ENCODE measurements around the gene ARAP1.

Gene ARAP1

DNA sequence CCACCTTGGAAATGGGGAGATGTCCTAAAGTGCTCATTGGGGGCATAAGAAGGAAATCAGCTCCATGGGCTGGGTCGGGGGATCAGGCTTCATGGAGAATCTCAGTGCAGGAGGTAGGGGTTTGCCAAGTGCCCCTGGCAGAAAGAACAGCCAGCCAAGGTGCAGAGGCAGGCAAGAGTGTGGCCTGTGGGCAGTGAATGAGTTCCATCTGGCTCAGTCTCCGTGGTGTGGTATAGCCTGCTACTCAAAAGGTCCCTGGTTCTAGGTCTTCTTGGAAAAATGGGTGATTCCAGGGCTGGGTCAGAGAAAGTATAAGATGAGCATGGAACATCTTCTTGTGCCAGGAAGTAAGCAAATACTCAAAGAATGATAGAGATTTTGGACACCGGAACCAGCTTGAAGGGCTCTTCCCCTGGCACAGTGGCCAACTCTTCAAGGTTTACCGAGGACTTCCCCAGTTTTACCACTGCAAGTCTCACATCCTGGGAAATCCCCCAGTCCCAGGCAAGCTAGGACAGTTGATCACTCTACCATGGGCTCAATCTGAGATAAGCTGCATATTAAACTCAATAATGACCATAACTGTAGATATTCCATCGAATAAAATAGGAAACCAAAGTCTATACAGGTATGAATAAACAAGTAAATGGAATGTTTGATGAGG lies 10.6 kb upstream of the ARAP1 start:
- Mint-ChIP-seq H3K4me1 (peaks cover 22% of the 10 kb centered on the region), H3K27me3 (no peaks in the 10 kb centered on the region), H3K27ac (peak overlapping the region; percentile 26), H3K9me3 (no peaks in the 10 kb centered on the region), H3K36me3 (peaks cover 4% of the 10 kb centered on the region), H3K4me3 (no peak overlapping the region)
- DNase-seq (ENCODE audit: low spot score in 2 of 2) (no peak), ATAC-seq (ENCODE audit: low read depth) (peak; percentile 96)

GRCh38 chr11:72760539-72761405 lies 8.6 kb upstream of the ARAP1 start:
- H3K9me3 Mint-ChIP-seq: no peaks in the 10 kb centered on the region
- H3K27ac Mint-ChIP-seq: no peak overlapping the region
- DNase-seq (ENCODE audit: low spot score in 2 of 2) (no peak), ATAC-seq (ENCODE audit: low read depth) (no peak)
- H3K4me3 Mint-ChIP-seq: no peak overlapping the region
- H3K36me3 Mint-ChIP-seq: peaks cover 14% of the 10 kb centered on the region
- peaks cover 22% of the 10 kb centered on the region for H3K4me1 Mint-ChIP-seq
- H3K27me3 Mint-ChIP-seq: no peaks in the 10 kb centered on the region

DNA sequence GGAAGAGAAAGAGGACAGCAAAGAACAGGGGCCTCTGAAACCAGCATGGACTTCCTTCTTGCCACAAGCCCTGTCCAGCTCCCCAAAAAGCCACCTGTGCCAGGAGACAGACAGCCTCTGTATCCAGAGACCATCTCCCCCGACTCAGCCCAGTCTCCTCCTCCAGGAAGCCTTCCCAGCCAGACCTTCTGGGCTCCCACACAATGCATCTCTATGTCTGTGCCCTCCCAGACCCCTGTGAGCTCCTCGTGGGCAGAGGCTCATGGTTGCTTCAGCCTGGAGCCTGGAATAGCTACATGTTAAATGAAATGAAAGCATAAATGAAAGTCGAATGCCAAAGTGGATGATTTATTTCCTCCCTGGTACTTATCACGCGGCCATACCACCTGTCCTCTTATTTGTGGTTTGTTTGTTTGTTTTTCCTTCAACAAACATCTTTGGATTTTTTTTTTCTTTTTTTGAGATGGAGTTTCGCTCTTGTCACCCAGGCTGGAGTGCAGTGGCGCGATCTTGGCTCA lies 7.3 kb upstream of the ARAP1 start:
- DNase-seq (ENCODE audit: low spot score in 2 of 2) (no peak), ATAC-seq (ENCODE audit: low read depth) (no peak)
- H3K27me3 Mint-ChIP-seq: no peaks in the 10 kb centered on the region
- no peaks in the 10 kb centered on the region for H3K9me3 Mint-ChIP-seq
- H3K4me3 Mint-ChIP-seq: no peak overlapping the region
- H3K4me1 Mint-ChIP-seq: peaks cover 22% of the 10 kb centered on the region
- H3K27ac Mint-ChIP-seq: peak overlapping the region; percentile 2
- peaks cover 14% of the 10 kb centered on the region for H3K36me3 Mint-ChIP-seq

DNA sequence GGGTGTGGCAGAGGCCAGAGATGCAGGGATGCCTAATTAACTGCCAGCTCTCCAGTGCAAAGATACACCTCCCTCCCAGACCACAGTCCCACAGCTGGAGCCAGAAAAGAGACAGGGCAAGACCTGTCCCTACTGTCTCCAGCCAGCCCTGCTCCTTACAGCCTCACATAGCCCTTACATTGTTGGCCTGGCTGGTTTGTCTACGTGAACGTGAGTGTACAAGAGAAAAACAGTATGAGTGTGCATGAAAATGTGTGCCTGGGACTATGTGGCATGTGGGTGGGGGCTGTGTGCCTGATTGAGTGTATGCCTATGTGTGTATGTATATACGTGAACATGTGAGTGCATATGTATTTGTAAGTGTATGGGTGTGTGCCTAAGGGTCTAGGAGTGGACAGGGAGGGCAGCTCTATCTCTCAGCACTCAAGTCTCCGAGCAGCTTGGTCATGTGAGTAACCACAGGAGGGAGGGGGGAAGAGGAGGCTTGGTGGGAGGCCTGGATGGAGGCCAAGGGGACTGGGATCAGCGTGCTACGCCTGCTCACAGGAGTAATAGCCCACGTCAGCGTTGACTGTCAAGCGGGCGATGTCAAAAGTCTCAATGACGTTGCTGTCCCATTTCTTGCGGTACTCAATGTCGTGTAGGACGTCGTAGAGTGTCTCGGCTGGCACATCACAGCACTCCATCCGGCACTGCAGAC lies 6.6 kb upstream of the ARAP1 start:
- DNase-seq (ENCODE audit: low spot score in 2 of 2) (no peak), ATAC-seq (ENCODE audit: low read depth) (no peak)
- peaks cover 22% of the 10 kb centered on the region for H3K4me1 Mint-ChIP-seq
- no peaks in the 10 kb centered on the region for H3K27me3 Mint-ChIP-seq
- no peak overlapping the region for H3K4me3 Mint-ChIP-seq
- H3K9me3 Mint-ChIP-seq: no peaks in the 10 kb centered on the region
- peak overlapping the region; percentile 2 for H3K27ac Mint-ChIP-seq
- H3K36me3 Mint-ChIP-seq: peaks cover 14% of the 10 kb centered on the region

- peaks cover 14% of the 10 kb centered on the region for H3K36me3 Mint-ChIP-seq
- H3K4me1 Mint-ChIP-seq: peaks cover 16% of the 10 kb centered on the region
- no peak for ATAC-seq (ENCODE audit: low read depth)
- no peaks in the 10 kb centered on the region for H3K27me3 Mint-ChIP-seq
- H3K4me3 Mint-ChIP-seq: no peak overlapping the region
- no peak for DNase-seq (ENCODE audit: low spot score in 2 of 2)
- H3K27ac Mint-ChIP-seq: peak overlapping the region; percentile 2
- no peaks in the 10 kb centered on the region for H3K9me3 Mint-ChIP-seq
Observed at GRCh38 chr11:72758304-72758689, 6.1 kb upstream of the ARAP1 start.

GRCh38 chr11:72755713-72756285 lies 3.6 kb upstream of the ARAP1 start:
- no peak overlapping the region for H3K4me3 Mint-ChIP-seq
- H3K27ac Mint-ChIP-seq: peak overlapping the region; percentile 26
- H3K9me3 Mint-ChIP-seq: no peaks in the 10 kb centered on the region
- H3K4me1 Mint-ChIP-seq: peaks cover 20% of the 10 kb centered on the region
- peaks cover 13% of the 10 kb centered on the region for H3K36me3 Mint-ChIP-seq
- DNase-seq (ENCODE audit: low spot score in 2 of 2) (no peak), ATAC-seq (ENCODE audit: low read depth) (no peak)
- H3K27me3 Mint-ChIP-seq: no peaks in the 10 kb centered on the region

- no peak overlapping the region for H3K27ac Mint-ChIP-seq
- H3K27me3 Mint-ChIP-seq: no peaks in the 10 kb centered on the region
- no peaks in the 10 kb centered on the region for H3K9me3 Mint-ChIP-seq
- no peak for ATAC-seq (ENCODE audit: low read depth)
- DNase-seq (ENCODE audit: low spot score in 2 of 2): no peak
- no peak overlapping the region for H3K4me3 Mint-ChIP-seq
- peaks cover 29% of the 10 kb centered on the region for H3K4me1 Mint-ChIP-seq
- H3K36me3 Mint-ChIP-seq: peaks cover 15% of the 10 kb centered on the region
Observed at GRCh38 chr11:72754544-72755155, 2.4 kb upstream of the ARAP1 start.

- Mint-ChIP-seq H3K9me3 (no peaks in the 10 kb centered on the region), H3K27ac (no peak overlapping the region), H3K4me1 (peaks cover 32% of the 10 kb centered on the region), H3K36me3 (peaks cover 15% of the 10 kb centered on the region), H3K27me3 (no peaks in the 10 kb centered on the region), H3K4me3 (no peak overlapping the region)
- ATAC-seq (ENCODE audit: low read depth): no peak
- no peak for DNase-seq (ENCODE audit: low spot score in 2 of 2)
Observed at GRCh38 chr11:72754149-72754543, 1.9 kb upstream of the ARAP1 start.

- peak overlapping the region; percentile 25 for H3K27ac Mint-ChIP-seq
- peak overlapping the region; percentile 93 for H3K4me3 Mint-ChIP-seq
- H3K36me3 Mint-ChIP-seq: peaks cover 14% of the 10 kb centered on the region
- no peaks in the 10 kb centered on the region for H3K9me3 Mint-ChIP-seq
- DNase-seq (ENCODE audit: low spot score in 2 of 2) (no peak), ATAC-seq (ENCODE audit: low read depth) (no peak)
- peaks cover 38% of the 10 kb centered on the region for H3K4me1 Mint-ChIP-seq
- no peaks in the 10 kb centered on the region for H3K27me3 Mint-ChIP-seq
Observed at GRCh38 chr11:72753341-72754148, 1.3 kb upstream of the ARAP1 start.

DNA sequence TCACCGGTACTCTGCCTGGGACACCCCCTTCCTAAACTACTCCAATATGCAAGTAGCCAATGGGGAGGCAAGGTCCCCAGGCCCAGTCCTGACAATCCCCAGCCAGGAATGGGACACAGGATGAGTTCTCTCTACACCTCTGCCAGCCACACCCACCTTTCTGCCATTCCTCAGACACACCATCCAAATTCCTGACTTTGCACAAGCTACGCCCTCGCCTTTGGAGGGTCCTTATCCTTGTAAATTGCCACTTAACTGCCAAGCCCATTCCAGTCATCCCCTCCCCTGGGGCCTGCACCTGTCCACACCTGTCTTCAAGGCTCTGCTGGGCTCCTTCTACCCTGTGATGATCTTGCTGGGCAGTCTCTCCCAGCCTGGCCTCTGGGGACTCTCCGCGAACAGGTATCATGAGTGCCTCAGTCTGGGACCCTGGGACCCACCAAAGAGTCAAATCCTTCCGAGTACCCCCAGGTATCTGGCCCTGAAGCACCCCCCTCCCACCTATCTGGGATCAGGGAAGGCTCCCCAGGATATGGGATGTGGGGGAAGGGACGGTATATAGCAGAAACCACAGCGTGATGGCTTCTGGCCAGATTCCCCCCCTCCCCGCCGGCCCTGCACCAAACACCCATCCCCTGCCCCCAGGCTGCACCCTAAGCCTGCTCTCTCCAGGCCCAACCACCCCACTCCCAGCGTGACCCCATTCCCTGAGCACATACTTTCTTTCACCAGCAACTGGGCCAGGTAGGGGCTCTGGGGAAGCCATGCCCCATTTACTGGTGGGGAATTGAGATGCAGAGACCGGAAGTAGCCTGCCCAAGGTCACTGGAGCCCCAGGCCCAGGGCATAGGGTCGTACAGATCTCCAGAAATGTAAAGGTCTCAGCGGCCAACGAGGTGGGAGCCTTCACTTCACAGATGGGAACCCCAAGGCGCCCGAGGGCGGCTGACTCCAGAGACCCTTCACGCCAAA lies 806 bp downstream of the ARAP1 start:
- peaks cover 39% of the 10 kb centered on the region for H3K4me1 Mint-ChIP-seq
- DNase-seq (ENCODE audit: low spot score in 2 of 2) (no peak), ATAC-seq (ENCODE audit: low read depth) (peak; percentile 1)

GRCh38 chr11:72750556-72751115 lies 1.6 kb downstream of the ARAP1 start:
- DNase-seq (ENCODE audit: low spot score in 2 of 2) (no peak), ATAC-seq (ENCODE audit: low read depth) (no peak)
- Mint-ChIP-seq H3K9me3 (no peaks in the 10 kb centered on the region), H3K4me1 (peaks cover 42% of the 10 kb centered on the region), H3K27me3 (no peaks in the 10 kb centered on the region), H3K27ac (peak overlapping the region; percentile 19), H3K4me3 (peak overlapping the region; percentile 93), H3K36me3 (peaks cover 5% of the 10 kb centered on the region)

More for the DNA sequence above, 806 bp downstream of the ARAP1 start:
- Mint-ChIP-seq H3K4me3 (peak overlapping the region; percentile 93), H3K27me3 (no peaks in the 10 kb centered on the region), H3K27ac (peak overlapping the region; percentile 79), H3K36me3 (peaks cover 10% of the 10 kb centered on the region), H3K9me3 (no peaks in the 10 kb centered on the region)

DNA sequence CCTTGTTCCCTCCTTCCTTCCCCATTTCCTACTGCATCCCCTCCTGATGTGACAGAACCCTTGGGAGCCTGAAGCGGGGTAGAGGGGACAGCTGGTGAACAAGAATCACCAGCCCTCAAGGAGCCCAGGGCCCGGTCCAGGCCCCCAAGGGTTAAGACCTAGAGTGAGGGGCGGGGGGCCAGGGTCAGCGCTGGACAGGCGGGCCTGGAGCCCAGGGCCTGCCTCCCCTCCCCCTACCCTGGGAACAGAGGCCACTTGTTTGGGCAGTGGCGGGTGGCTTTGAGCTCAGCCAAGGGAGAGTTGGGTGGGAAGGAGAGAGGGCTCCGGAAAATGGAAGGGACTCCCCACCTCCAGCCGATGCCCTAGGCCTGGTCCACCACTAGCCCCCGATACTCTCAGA lies 2.1 kb downstream of the ARAP1 start:
- H3K4me1 Mint-ChIP-seq: peaks cover 42% of the 10 kb centered on the region

More for the DNA sequence above, 2.1 kb downstream of the ARAP1 start:
- DNase-seq (ENCODE audit: low spot score in 2 of 2) (no peak), ATAC-seq (ENCODE audit: low read depth) (no peak)
- H3K27me3 Mint-ChIP-seq: no peaks in the 10 kb centered on the region
- H3K36me3 Mint-ChIP-seq: peaks cover 5% of the 10 kb centered on the region
- H3K9me3 Mint-ChIP-seq: no peaks in the 10 kb centered on the region
- H3K4me3 Mint-ChIP-seq: peak overlapping the region; percentile 93
- H3K27ac Mint-ChIP-seq: peak overlapping the region; percentile 19
